GM18520 (cell line): ENCODE data around the gene APLP1.
"Not testable (repeated sequence)": the region's sequence is repeated elsewhere in the genome, so short reads cannot be mapped to it uniquely, and the experiment has no call there.

Source experiments
- ATAC-seq: cut with Tn5 transposase; IDR thresholded peaks from one replicate; pipeline ENCODE4 v1.9.1; 2021; ENCODE audit not compliant: unreplicated experiment

Gene APLP1

GRCh38 chr19:35903550-35904179 is 35.3 kb downstream of the APLP1 start:
- peak; percentile 29 for ATAC-seq

GRCh38 chr19:35904311-35905068 is 36.1 kb downstream of the APLP1 start:
- no peak for ATAC-seq

GRCh38 chr19:35905178-35905727 is 36.9 kb downstream of the APLP1 start:
- no peak for ATAC-seq

- ATAC-seq = no peak
Observed at GRCh38 chr19:35907377-35907745, 39.0 kb downstream of the APLP1 start.

GRCh38 chr19:35908010-35908441 is 39.7 kb downstream of the APLP1 start, which contains the start of gene TYROBP:
Gene TYROBP, minus strand, starts transcription at chr19:35908295. Its CDS starts 67 bp downstream, at chr19:35908228.
- ATAC-seq = no peak

GRCh38 chr19:35908973-35909683 is 40.8 kb downstream of the APLP1 start:
- ATAC-seq = no peak

- no peak for ATAC-seq
Observed at GRCh38 chr19:35909684-35910035, 41.3 kb downstream of the APLP1 start.

- not testable (repeated sequence) for ATAC-seq
Observed at GRCh38 chr19:35910355-35910754, 42.0 kb downstream of the APLP1 start.

- no peak for ATAC-seq
Observed at GRCh38 chr19:35911173-35911572, 42.8 kb downstream of the APLP1 start.

GRCh38 chr19:35911790-35912189 is 43.4 kb downstream of the APLP1 start:
- no peak for ATAC-seq

- ATAC-seq = no peak
Observed at GRCh38 chr19:35913589-35913988, 45.2 kb downstream of the APLP1 start.

GRCh38 chr19:35915443-35915842 is 47.1 kb downstream of the APLP1 start:
- no peak for ATAC-seq

- no peak for ATAC-seq
Observed at GRCh38 chr19:35919306-35919705, 50.9 kb downstream of the APLP1 start.

- no peak for ATAC-seq
Observed at GRCh38 chr19:35921012-35921411, 52.6 kb downstream of the APLP1 start.

- ATAC-seq = no peak
Observed at GRCh38 chr19:35925501-35925900, 57.1 kb downstream of the APLP1 start.

- no peak for ATAC-seq
Observed at GRCh38 chr19:35928507-35928906, 60.1 kb downstream of the APLP1 start.
